NCI-H1105 (cell line): Measurements from ENCODE around the gene PTK6.
"Not testable (repeated sequence)": the region's sequence is repeated elsewhere in the genome, so short reads cannot be mapped to it uniquely, and the experiment has no call there.

Experiments used
- DNase-seq: peaks from one replicate; lab custom pipeline; 2025; lab: John Stamatoyannopoulos, UW

Gene PTK6

GRCh38 chr20:63493563-63494020, 43.6 kb downstream of the PTK6 start:
- DNase-seq, result no peak

GRCh38 chr20:63492982-63493381, 44.2 kb downstream of the PTK6 start:
- DNase-seq, result no peak

- DNase-seq, result no peak
Observed at GRCh38 chr20:63492518-63492917, 44.7 kb downstream of the PTK6 start.

GRCh38 chr20:63491635-63492230, 45.4 kb downstream of the PTK6 start:
- DNase-seq, result no peak

- no peak for DNase-seq
Observed at GRCh38 chr20:63491078-63491477, 46.1 kb downstream of the PTK6 start.

GRCh38 chr20:63490416-63490815, 46.8 kb downstream of the PTK6 start:
- DNase-seq, result no peak

GRCh38 chr20:63488315-63489251, 48.6 kb downstream of the PTK6 start:
- DNase-seq, result no peak

GRCh38 chr20:63487781-63488241, 49.4 kb downstream of the PTK6 start:
- DNase-seq, result no peak

- DNase-seq, result no peak
Observed at GRCh38 chr20:63487116-63487764, 49.9 kb downstream of the PTK6 start.

- DNase-seq, result no peak
Observed at GRCh38 chr20:63486300-63486855, 50.8 kb downstream of the PTK6 start.

GRCh38 chr20:63484651-63485403, 52.3 kb downstream of the PTK6 start:
- no peak for DNase-seq

GRCh38 chr20:63484236-63484635, 52.9 kb downstream of the PTK6 start:
- DNase-seq, result no peak

- no peak for DNase-seq
Observed at GRCh38 chr20:63483834-63484233, 53.3 kb downstream of the PTK6 start.

- DNase-seq, result no peak
Observed at GRCh38 chr20:63482021-63482587, 55.1 kb downstream of the PTK6 start.

- no peak for DNase-seq
Observed at GRCh38 chr20:63481503-63481902, 55.7 kb downstream of the PTK6 start.

- DNase-seq, result not testable (repeated sequence)
Observed at GRCh38 chr20:63479695-63480419, 57.3 kb downstream of the PTK6 start.

- no peak for DNase-seq
Observed at GRCh38 chr20:63478346-63479302, 58.6 kb downstream of the PTK6 start.
